ENCODE results near the gene RALGDS.
"Not testable (repeated sequence)": the region's sequence is repeated elsewhere in the genome, so short reads cannot be mapped to it uniquely, and the experiment has no call there.

Gene RALGDS

DNA sequence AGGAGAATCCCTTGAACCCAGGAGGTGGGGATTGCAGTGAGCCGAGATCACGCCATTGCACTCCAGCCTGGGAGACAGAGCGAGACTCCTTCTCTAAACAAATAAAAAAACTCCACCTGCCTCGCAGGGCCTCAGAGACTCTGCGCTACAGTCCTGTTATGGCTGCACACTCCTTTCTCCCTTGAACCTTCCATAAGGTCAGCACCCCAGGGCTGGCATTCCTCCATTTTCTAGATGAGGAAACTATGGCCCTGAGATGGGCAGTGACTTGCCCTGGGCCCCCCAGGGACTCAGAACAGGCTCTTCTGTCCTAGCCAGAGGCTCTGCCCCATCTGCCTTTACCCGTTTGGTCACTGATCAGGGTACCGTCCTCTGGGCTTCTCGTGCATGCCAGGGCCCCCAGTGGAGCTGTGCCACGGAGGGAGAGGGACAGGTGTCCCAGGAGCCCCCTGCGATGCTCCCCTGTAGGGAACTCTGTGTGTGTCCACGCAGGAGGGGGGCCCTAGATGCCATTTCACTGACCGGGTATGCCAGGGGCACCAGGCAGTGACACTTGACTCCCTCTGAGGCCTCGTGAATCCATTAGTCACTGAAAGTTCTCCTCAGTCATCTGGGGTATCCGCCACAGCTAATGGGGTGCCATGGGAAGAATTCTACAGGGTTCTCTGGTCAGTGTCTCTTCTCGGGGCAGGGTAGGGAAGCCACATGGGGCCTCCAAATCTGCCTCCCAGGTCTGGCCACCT, 16.2 kb downstream of the RALGDS start:
- no peak for DNase-seq

DNA sequence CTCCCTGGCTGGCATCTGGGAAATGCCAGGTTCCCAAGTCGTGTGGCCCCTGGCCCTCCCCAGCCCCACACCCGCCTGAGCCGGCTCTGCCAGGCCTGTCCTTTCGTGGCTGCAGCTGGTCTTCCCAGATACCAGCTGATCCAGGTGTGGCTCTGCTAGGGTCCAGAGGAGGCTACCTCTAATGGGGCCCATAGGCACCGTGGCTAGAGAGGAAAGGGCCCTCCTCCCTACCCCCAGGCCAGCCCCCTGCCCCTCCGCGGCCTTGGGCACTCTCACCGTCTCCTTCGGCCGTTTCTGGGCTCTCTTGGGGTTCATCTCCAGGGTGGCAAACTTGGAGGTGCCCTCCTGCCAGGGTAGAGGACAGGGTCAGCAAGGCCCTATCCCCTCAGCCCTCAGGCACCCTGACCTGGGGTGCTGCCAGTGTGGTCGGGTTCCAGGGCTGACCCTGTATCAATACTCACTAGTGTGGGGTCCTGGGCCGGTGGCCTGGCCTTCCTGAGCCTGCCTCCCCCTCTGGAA, 17.0 kb downstream of the RALGDS start:
- DNase-seq, result no peak

DNA sequence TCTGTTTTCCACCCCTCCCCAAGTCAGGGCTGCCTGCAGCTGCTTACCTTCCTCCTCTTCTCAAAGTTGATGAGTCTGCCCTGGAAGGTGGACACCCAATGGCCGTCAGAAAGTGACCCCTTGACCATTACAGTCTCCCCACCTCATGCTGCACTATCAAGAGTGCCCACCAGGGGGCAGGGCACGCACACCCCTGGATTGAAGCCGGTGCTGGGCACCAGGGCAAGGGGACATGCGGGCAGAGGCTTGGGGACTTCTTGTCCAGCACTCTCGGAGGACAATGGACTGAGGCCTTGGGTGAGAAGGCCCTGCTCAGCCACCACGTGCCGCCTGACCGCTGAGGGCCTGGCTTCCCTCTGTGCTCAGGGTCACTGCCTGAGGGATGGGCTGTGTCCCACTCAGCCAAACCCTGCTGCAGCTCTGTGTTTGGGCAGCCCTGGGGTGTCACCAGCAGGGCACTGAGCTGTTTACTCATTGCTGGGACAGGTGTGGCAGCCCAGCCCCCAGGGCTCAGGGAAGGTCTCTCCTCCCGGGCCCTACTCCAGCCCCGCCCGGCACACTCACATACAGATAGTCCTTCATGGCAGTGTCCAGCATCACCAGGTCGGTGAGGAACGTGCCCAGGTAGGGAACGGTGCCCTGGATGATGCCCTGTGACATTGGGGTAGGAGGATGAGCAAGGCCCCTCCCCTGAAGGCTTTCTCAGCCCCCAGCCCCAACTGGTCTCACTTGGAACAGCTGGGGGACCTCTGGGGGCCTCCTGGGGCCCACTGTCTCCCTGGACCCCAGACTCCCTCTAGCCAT, 17.7 kb downstream of the RALGDS start:
- peak; percentile 56 for DNase-seq

DNA sequence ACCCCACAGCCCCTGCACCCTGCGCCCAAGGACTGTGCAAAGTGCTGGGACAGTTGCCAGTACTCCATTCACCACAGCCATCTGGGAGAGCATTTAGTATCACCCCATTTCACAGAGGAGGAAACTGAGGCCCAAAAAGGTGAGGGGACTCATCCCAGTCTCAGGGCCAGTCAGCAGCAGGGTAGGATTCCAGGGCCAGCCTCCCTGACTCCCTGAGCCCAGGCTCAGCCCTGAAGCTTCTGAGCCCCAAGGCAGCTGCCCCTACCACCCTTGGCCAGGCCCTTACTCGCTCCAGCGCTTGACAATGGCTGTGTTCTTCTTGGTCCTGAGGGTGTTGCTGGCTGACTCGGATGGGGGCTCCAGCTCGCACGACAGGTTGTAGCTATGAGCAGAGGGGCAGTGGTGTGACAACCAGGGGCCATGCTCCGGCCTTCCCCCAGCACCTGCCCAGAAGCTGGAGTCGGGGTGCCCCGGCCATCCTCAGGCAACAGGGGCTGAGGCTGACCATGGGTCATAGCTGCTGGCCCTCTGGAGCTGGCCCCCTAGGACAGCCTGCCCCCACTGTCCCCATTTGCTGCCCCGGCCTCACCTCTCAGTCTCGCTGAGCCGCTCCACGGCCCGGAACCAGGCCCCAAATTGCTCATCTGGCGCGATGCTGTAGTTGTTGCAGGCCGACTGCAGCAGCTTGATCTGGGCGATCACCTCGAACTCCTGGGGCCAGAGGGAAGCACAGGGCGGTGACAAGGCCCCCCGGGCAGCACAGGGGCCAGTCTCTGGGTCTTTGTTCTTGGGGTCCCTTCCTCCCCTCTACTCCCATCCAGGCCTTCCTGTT, 18.6 kb downstream of the RALGDS start:
- no peak for DNase-seq

DNA sequence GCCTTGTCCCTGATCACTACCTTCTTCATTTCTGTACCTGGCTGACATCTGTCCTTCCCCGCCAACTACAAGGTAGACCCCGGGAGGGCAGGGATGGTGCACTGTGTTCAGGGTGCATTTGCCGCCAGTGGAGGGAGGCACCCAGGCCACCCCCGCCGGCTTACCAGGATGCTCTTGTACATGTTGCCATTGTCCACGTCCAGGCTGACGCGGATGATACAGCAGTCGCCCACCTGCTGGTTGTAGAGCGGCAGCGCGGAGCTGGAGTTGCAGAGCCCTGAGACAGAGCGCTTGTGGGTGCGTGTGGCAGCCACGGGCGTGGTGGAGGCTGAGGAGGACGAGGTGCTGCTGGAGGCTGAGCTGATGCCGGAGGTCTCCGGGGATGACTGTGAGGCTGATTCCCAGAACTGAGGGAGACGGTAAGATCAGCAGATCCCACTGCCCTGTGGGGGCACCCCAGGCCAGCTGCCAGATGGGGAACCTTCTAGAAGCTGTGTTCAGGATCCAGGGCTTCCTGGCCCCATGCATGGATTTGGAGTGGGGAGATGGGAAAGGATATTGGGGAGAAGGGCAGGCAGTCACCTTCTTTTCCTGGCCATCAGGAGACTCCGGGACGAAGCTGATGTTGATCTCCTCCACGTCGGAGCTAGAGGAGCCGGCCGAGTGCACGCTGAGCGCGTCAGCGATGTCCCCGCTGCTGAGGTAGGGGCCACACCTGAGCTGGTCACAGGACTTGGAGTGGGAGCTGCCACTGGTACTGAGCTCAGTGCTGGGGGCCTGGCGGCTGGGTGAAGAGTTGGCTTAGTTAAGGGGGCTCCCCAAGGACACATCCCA, 19.5 kb downstream of the RALGDS start:
- DNase-seq, result no peak

DNA sequence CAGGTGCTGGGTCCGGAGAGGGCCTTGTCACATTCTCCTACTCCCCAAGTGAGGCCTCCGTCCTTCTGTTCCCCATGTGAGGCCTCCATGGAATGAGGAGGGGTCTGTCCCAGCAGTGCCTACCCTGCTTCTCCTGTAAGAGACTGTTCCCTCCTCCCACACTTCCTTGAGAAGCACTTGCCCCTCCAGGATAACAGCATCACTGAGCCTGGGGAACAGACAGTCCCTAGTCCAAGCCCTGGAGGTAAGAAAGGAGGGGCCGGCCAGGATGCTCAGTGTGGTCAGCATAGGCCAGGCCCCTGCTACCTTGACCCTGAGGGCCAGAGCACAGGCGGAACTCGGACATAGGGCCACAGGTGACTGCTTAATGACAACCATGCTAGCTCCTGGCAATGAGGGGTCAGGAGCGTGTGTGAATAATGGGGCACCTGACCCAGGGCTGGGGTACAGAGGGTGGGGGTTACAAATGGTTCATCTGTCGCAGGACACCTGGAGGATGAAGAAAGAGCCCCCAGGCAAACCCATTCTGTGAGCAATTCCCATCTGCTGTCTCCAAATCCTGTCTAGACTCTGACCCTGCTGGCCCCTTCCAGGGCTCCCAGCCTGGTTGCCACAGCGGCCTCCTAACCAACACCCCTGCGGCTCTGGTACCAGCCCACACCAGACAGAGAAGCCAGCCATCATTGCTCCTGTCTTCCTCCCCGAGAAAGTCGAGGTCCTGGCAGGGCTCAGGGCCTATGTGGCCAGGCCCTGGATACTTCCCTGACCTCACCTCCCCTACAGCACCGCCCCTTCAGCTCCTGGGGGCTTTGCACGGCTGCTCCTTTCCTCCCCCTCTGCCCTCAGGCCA, 20.3 kb downstream of the RALGDS start:
- no peak for DNase-seq

DNA sequence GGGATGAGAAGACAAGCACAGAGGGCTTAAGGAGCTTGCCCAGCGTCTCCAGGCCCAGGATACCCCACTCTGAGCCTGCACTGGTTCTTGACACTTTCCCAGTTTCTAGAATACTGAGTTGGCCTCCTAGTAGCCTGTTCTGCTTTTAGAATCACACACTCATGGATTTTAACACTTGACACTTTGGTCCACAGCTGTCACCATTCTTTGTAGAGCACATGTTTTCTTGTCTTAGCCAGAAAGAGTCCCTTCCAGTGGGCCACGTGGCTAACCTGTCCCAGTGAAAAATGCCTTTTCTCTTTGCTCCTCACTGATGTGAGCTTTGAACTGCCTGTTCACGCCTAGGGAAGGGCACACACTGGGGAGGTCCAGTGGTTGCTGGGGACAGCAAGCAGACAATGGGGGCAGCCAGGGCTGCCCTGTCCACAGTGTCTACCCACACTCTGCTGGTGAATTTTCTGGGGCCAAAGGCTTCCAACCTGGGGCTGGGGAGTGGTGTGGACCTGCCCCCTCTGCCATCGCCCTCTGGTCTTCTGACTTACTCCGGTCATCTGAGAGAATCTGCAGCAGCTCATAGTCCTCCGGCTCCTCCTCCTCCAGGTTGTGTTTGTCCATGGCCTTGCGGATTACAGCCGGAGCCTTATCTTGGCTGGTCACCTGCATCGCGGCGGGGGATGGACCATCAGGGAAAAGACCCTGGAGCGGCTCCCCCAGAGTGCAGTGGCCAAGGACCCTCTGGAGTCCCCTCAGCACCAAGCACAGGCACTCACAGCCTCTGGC, 21.1 kb downstream of the RALGDS start:
- DNase-seq, result no peak

DNA sequence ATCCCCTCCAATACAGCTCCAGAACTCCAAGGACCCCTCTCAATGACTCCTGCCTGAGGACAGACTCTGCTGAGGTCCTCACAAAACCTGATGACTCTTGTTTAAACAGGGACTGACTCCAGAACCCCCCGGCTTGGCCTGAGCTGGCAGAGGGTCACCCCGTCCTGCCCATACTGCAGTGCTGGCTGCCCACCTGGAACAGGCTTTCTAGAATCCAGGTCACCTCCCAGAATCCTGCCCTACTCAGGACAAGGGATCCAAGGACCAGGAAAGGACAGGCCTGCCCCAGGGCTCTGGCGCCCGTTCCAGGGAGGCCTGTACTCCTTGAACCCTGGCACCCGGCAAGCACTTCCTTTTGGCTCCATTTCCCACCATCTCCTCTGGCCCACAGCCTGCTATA, 22.2 kb downstream of the RALGDS start:
- DNase-seq, result no peak

DNA sequence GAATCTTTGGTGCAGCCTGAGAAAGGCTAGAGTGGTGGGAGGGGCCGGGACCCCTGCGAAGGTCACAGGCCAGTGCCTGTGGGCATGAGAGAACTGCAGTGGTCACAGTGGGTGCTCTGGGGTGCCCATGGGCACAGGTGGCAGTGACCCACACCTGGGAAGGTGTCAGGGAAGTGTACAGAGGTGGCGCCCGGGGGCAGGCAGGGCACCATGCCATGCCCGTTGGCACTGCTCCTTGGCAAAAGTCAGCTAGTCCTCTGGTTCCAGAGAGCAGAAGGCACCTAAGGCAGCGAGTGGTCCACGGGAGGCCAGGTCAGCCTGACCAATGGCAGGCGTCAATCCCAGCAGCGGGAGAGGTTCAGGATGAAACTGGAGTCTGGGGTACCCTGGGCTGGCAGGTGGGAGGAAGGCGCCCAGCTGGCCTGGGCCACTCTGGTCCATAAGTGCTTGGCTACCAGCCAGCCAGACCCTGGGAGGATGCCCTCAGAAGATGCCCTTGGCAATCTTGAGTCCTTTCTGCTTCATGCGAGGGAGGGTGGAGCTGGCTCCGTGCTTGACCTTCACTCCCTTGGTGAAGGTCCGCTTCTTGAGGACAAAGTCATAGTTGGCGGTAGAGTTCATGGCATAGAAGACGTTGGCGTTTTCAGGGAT, 22.8 kb downstream of the RALGDS start:
- DNase-seq, result no peak

DNA sequence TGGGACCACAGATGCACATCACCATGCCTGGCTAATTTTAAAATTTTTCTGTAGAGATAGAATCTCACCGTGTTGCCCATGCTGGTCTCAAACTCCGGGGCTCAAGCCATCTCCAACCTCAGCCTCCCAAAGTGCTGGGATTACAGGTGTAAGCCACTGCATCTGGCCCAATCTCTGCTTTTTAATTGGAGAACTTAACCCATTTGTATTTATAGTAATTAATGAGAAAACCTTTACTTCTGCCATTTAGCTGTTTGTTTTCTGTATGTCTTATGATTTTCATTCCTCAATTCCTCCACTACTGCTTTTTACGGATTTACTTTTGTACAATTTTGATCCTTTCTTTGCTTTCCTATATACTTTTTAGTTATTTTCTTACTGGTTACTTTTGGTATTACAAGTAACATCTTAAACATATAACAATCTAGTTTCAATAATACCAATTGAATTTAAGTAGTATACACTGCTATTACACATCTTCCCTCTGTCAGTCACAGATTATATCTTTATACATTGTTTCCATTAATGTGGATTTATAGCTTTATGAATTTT, 26.1 kb downstream of the RALGDS start:
- DNase-seq, result no peak

DNA sequence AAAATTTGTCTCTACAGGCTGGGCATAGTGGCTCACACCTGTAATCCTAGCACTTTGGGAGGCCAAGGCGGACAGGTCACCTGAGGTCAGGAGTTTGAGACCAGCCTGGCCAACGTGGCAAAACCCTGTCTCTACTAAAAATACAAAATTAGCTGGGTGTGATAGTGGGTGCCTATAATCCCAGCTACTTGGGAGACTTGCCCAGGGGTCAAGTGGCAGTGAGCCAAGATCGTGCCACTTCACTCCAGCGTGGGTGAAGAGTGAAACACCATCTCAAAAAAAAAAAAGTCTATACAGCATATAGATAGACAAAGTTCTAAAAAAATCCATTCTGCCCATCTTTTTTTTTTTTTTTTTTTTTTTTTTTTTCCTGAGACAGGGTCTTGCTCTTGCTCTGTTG, 26.7 kb downstream of the RALGDS start:
- DNase-seq, result not testable (repeated sequence)

DNA sequence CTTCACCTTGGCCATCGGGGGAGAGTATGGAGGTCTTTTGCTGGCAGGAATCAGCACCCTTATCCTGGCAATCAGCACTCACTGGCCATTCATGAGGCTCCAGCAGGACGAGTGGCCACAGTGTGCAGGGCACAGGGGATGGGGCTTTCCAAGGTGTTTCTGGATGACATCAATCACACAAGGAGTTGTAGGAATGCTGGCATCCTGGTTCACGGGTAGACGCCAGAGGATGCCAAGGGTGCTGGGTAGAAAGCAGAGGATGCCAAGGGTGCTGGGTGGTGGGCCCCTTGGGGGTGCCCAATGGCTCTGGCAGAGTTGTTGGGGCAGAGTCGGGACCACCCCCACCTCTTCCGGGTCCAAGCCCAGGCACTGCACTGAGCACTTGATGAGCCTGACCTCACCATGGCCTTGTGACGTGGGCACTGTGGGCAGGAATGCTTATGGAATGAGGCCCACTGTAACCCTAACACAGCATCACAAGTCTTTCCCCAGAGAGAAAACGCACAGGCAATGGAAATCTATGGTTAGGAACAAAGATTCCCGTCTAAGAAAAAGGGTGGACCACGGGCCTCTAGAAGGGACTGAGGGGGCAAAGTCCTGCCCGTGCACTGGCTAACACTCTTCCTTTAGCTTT, 30.2 kb downstream of the RALGDS start:
- no peak for DNase-seq

DNA sequence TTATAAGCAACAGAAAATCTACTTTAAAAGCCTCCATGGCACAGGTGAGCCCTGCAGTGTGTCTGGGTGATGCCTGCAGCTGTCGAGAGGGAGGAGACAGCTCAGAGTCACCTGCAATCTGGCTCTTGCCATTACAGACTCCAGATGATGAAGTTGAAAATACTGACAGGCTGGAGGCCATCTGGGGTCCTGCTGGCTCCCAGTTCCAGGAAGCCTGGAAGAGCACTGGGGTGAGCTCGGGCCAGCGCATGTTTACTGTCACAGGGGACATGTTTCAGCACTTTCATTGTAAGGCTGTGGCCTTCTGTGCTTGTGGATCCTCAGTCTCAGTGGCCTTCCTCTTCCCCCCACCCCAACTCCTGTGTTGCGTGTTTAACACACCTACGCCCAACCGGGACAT, 30.9 kb downstream of the RALGDS start:
- DNase-seq, result no peak

DNA sequence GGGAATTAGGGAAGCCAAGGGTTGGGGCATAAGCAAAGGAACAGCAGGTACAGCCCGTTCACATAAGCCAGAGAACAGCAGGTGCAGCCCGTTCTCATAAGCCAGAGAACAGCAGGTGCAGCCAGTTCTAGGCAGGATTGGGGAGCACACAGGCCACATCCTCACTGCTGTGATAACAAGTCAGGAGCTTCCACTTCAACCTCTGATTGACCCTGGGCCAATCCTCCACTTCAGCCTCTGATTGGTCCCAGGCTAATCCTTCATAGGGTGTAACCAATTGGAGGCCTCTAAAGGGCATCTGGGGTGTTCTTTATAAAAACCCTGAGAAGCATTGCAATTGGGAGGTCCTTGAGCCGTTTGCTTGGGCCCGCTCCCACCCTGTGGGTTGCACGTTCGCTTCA, 31.8 kb downstream of the RALGDS start:
- DNase-seq, result peak; percentile 68

DNA sequence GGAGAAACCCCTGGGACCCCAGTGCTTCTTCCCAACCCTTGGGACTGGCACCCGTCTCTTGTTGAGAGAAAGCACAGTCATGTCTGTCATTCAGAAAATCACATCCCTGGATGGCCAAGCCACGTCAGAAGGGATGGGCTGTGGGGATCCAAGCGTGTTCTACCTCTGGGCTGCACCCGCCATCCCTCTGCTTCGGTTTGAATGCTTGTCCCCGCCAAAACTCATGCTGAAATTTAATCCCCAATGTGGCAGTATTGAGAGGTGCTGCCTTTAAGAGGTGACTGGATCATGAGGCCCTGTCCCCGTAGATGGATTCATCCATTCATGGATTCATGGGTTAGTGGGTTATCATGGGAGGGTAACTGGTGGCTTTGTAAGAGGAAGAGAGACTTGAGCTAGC, 32.3 kb downstream of the RALGDS start:
- no peak for DNase-seq

DNA sequence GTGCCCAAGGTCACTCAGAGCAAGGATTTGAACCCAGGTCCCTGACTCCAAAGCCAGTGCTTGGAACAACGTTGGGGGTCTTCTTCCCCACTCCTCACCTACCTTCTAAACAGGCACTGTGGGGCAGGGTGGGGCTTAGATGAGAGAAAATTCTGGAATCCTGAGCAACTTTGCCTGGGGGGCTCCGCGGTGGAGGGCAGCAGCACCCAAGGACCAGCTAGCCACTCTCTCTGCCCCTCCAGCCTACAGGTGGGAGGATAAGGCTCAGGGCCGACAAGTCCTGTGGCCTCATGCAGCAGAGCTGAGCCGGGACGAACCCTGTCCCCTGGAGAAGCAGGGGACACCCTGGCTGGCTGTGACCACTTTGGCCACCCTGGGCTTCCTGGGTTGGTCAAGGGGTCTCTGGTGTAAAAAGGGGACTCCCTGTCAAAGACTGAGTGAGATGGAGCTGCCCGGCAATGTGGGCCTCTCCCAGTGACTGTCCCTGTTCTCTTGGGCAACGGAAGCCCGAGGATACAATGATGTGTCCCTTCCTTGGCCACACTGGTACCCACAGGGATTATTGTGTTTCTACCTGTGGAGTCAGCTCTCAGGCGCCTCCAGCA, 32.8 kb downstream of the RALGDS start:
- DNase-seq, result no peak

DNA sequence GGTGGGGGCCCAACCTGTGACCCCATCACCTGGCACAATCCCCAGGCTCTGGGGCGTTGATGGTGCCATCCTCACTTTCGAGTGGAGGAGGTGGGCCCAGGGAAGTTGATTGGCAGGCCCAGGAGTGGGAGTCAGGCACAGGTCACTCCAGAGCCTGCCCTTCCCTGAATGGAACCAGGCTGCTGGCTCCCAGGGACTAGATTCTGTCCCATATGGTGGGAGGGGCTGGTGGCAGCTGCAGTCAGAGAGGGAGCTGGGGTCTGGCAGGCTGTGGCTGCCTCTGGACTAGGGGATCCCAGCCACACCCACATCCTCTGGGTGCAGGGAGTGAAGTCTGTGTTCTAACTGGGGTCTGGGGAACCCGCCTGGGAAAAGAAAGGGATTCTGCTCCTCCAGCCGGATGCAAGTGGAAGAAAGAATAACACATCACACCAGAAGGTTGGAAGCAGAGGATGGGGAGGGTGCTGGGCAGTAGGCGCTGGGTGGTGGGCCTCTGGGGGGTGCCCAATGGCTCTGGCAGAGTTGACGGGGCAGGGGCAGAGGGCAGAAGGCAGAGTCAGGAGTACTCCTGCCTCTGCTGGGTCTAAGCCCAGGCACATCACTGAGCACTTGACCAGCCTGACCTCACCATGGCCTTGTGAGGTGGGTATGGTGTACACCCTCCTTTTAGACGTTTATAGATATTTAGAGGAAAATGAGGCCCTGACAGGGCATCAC, 33.5 kb downstream of the RALGDS start:
- no peak for DNase-seq

DNA sequence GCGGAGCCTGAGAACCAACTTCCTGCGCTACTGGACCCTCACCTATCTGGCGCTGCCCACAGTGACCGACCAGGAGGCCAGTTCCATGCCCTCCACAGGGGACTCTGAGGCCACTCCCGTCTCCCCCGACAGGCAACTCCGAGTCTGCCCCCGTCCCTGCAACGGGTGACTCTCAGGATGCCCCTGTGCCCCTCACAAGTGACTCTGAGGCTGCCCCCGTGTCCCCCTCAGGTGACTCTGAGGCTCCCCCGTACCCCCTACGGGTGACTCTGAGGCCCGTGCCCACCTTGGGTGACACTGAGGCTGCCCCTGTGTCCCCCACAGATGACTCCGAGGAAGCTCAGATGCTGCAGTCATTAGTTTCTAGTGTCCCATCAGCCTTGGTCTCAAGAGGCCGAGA, 34.1 kb downstream of the RALGDS start:
- no peak for DNase-seq
